Mesenteric fat pad (tissue), 1 donor: ENCODE data around the gene TSC22D1. TPM values are rescaled to one million over a fixed set of nuclear protein-coding genes. Genes with fewer than 3 reads are reported as not detected.

Source experiments
- DNase-seq: peaks from one replicate; pipeline ENCODE4 v3.0.0-alpha.2; 2020; ENCODE audit warnings: low spot score
- total RNA-seq: library from RNA; stranded (reverse); fragmentation: NEBNext Ultra II Directional; extraction: Animal tissue kit (Norgen Biotek cat#: 25700); gene quantifications from one replicate; pipeline ENCODE4 v1.2.1, GENCODE V29; 2021
- donor health status: DM: yes; HTN: yes; CAD: no.

The TSC22D1 gene
- total RNA-seq, 1 donor from 2014 or later = 82.0 TPM

DNA sequence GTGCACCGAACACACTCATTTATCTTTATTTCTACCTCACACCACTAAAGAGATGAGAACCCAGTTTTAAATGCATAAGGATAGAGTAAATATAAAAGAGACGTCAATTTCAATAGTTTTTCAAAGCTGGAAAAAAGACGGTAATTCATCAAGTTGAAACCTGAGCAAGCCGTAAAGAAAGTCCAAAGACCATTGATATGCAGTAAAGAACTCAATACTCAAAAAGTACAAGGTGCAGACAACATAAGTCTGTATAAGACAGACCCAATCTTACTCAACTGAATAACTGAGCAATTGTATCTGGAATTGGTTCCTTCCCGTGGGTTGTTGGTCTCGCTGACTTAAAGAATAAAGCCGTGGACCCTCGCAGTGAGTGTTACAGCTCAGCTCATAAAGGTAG lies 120.4 kb downstream of the TSC22D1 start:
- DNase-seq = no peak

DNA sequence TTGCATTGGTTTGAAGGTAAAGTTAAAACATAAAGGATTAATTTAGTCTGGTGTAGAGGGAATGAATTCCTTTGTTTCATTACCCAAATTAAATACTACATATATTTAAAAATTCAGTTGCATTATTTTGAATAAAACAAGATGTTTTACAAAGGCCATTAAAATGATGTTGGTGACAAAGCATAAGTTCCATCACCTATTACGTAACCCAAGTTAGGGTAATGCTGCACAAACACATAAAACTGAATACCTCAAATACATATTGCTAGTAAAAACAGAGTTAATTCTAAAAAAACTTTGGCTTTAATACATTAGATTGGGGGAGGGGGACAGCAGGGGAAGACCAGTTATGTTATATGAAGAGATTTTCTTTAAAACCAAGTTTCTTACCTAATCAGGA lies 122.2 kb downstream of the TSC22D1 start:
- DNase-seq = no peak

DNA sequence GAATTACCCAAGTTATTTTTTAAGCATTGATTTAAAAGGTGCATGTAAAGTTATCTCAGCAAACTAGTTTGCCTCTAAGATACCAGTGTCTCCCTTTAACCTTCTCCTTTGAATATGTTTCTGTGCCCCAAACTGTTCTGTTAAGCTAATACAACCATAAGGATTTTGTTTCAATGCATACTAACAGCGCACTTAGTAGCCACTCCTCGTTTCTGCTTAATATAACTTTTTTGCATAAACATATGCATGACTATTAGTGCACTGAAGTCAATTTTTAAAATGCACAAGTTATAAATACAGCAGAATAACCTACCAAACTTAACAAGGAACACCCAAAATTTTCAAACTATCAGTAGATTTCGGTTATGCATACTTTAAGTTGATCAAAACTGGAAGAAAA lies 123.1 kb downstream of the TSC22D1 start:
- no peak for DNase-seq

DNA sequence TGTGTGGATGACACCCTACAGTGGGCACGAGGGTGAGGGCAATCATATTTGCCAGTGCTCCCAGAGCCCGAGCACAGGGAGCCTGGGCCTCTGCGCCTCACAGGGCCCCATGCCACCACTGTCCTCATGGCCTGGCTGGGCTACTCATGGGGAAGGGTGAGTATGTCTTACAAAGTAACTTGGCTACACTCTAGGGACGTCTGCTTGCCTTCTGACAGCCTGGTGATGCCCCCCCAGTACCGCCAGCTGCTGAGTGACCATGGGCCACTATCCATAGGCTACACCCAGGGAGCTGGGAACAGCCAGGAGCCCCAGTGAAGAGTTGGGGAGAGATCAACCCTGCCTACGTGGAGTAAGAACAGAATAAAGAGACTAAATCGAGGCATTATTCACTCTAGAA lies 123.7 kb downstream of the TSC22D1 start:
- DNase-seq = no peak

DNA sequence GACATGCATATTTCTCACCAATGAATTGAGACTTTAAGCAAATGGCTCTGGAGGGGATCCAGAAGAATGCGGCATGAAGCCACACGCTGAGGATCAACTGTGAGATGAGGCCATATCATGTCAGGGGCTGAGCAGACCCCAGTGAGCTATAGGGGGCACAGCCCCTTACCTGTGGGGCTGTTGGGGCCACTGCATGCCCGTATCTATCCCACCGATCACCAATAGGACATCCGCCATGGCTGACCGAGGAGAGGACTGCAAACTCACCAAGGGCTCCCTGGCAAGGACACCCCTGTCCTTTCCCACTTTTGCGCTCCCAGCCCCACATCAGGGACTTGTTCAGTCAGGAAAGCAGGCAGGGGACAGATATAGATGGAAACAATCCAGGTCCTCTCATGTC lies 124.5 kb downstream of the TSC22D1 start:
- no peak for DNase-seq

DNA sequence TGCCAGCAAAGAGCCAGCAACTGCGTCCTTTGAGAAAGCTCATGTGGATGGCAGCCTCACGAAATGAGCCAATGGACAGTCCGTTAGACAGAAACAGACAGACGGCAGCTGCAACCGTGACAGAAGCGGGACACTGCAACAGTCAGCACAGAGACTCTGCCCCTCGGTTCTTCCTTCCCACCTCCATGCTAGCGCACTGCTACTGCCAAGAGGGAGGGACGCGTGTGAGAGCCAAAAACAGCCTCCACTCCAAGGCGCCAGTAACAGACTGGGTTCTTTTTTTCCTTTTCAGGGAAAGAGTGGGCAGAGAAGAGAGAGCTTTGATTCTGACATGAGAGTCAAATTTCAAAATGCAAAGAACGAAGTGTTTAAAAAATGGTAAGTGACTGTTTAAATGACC lies 125.0 kb downstream of the TSC22D1 start:
- no peak for DNase-seq

DNA sequence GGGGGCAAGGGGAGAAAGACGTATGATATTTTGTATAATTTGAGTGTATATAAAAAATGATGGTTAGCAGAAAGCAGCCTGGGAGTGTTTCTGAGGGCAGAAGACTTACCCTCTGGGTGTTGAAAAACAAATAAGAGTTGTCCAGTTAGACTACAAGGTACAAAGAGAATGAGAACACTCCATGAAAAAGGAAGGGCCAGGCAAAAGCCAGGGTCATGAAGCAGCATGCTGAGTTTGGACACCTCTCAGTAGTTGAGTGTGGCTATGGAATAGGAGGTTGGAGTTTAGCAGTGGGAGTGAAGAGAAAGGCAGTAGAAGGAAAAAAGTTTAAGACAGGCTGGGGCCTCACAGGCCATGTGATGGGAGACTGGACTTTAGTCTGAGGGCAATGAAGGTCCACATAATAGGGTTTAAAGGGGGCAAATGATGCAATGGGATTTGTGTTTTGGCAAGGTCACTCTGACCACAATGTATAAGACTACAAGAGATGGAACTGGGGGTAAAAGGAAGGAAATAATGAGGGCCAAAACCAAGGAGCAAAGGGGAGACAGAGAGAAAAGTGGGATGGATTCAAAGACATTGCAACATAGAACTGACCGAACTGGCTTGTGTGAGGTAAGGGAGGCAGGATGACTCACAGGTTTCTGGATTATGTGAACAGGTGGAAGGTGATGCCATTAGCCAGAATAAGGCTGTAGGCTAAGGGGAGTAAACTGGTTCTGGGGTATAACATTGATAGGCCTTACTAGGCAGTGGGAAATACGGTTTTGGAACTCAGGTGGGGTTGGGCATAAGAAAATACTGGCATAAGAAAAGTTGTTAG lies 125.9 kb downstream of the TSC22D1 start:
- no peak for DNase-seq

DNA sequence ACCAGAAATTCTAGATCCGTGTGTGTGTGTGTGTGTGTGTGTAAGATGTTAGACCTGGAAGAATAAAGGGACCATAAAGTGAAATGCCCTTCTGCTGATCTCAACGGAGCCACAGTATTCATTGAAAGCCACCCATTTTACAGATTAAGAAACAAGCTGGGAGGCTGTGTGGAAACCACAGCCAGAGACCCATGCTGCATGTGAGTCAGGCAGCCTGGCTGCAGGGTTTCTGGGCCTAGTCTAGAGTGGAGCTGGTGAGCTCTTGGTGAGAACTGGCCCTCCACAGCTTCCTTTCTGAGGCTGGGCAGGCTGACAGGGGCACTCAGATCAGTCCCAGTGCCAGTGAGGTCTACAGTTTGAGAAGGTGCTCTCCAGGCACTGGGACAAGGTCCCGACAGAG lies 127.3 kb downstream of the TSC22D1 start:
- no peak for DNase-seq

DNA sequence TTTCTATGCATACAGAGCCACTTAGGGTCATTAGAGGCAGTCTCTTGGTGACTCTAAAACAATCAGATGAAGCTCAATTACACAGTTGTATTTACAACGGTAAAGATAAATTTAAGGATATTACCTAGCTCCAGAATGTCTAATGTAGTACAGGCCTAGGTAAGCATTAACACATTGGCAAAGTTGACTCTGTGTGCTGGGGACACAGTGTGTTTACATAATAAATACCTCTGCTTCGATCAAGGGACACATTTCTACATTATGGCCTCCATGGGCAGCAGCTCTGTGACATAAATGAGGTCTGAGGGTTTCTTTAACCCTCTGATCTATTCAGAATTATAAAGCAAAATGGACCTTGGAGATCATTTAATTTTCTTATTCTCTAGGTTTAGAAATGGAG lies 127.8 kb downstream of the TSC22D1 start:
- no peak for DNase-seq

DNA sequence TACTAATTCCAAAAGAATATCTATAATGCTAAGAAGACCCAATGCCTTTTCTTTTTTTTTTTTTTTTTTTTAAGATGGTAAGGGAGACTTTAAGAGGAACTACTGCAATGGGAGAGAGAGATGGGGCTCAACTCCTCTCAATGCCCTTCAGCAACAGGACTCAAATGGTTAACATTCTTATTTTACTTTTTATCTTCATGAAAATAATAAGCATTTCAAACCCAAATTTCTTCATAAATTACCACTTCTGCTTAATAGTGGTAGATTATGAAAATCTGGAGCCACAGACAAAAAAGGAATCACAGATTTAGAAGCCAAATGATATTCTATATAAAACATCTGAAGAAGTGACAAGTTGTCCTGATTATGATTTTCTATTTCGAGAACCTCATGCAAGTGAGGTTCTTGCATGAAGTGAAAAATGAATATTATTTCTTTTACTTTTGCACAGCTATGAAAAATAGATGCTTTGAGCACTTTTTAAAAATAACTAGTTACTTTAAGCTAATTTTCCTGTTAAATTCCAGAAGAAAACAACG lies 128.3 kb downstream of the TSC22D1 start:
- no peak for DNase-seq

DNA sequence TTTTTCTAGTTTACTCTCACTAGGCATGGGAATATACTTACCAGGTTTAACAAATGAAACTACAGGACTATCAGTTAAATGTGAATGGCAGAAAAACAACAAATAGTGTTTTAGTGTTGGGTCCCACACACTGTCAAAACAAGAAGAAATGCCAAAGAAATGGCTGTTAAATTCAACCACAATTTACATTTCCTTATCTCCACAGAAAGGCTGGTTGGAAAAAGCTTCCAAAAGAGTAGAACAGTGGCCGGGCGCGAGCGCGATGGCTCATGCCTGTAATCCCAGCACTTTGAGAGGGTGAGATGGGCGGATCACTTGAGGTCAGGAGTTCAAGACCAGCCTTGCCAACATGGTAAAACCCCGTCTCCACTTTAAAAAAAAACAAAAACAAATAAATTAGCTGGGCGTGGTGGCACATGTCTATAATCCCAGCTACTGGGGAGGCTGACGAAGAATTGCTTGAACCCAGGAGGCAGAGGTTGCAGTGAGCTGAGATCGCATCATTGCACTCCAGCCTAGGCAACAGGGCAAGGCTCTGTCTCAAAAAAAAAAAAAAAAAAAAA lies 136.0 kb downstream of the TSC22D1 start:
- no peak for DNase-seq

DNA sequence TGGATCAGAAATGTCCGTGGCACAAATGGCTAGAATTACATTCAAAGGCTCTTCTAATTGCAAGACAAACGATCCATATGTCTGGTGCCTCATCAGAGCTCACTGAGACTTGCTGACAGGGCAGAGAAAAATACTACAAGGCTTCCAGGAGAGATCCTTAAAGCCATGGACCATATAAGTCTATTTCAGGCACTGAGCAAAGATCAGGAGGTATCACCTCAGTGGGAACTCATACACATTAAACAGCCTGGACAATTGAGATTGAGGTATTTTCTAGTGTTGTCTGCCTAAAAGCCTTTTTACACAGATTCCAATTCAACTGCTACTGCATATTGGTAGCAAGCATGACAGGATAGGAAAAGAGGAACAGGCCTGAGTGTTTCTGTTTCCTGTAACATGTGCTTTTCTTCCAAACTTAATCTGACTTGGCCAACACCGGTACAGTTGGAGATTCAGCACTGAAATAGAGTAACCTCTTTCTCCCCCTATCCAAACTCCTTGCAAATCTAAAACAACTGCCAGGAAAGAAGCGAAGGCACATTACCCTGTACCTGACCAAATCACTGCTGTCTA lies 136.6 kb downstream of the TSC22D1 start:
- no peak for DNase-seq

DNA sequence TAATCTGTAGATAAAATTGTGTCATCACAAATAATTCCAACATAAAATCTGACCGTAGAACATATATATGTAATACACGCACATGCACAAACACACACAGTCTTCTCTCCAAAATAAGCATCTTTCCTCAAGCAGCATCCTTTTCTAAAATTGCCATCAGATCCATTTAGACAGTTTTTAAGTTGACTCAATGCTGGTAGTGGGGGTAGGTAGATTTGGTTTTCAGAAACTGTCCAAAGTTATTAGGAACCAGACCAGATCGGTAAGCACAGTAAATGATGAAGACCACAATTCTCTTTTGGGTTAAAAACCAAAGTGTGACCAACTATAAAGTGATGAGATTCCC lies 137.9 kb downstream of the TSC22D1 start:
- no peak for DNase-seq

DNA sequence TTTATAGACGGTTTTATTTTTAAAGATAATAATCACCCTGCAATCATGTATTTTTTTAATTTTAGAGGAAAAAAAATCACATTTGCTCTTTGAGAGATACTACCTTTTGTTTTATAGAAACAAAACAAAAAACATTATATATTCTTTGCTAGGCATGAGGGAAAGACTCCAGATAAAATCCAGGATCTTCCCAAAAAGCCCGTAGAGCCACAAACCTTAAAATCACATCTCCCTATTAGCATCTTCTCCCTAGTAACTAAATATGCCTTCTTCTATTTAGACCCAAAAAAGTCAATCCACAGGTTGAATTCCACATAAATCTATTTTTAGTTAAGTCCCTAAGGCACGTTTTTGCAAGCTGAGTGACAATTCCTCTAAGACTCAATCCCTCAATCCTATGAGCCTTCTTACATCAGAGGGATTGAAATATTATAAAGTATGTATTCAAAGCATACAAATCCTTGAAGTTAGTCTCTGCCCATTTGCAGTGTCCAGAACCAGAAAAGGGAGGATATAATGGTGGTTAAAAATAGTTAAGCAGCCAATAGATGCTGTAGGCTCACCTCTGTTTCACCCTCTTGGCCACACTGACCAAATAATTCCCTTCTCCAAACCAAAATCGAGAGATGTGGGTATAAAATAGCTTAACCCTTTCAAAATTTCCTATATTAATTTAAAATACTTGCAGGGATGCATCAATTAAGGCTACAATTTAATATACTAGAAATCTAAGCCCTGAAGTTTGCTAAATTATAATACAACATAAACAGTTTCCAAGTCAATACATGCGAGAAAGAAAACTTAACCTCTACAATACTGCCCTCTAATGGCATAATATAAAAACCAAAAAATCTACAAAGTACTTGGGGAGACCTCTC lies 138.5 kb downstream of the TSC22D1 start:
- no peak for DNase-seq

DNA sequence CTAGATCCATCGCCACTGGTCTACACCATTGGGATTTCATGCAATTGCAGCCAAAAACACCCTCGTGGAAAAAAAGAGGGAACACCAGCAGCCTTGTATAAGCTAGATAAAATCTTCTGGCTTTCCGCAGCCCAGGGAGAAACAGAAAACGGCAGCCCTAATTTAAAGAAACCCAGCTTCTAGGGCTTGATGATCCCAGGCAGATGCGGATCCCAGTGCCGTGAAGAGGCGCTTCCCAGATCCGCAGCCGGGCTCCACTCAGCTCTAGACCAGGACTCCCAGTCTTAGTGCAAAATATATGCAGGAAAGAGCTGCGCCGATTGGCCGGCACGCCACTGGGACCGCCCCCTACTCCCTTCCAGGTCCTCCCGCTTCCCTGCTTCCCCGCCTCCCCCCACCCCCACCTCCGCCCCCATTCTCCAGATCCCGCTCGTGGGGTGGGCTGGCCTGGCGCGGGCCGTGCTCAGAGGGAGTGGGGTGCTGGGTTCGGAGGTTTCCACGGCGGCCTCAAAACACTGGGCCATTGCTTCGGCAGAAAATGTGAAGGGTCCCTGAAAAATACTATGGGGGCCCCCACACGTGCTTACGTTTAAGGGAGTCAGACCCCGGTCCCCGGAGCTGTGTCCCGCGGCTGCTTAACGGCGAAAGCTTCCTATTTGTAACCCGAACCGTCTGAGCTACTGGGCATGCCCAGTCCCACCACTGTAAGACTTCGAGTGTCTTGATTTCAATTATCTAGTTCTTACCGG lies 139.4 kb downstream of the TSC22D1 start:
- DNase-seq = peak; percentile 97

DNA sequence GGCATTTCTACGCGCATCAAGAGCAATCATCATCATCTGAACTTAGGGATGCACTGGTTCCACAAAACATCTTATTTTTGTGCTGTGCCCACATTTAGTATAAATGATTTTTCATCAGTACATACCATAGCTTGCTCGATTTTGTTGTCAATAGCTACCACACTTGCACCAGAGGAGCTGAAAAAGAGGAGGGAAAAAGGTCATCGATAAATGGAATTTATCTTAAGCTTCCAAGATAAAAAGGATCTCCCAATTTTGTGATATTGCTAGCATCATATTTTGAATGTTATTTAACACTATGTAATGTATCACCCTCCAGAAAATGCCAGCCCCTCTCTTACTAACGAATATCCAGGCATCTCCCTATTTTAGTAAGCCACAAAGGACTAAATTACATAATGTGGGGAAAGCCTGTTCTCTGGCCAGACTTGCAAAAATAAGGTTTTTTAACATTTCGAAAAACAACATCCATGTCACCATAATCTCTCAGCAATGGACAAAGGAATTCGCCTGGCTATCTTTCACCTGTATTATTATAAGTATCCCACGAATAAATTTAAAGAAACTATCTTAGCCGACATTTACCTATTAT lies 140.1 kb downstream of the TSC22D1 start:
- no peak for DNase-seq

DNA sequence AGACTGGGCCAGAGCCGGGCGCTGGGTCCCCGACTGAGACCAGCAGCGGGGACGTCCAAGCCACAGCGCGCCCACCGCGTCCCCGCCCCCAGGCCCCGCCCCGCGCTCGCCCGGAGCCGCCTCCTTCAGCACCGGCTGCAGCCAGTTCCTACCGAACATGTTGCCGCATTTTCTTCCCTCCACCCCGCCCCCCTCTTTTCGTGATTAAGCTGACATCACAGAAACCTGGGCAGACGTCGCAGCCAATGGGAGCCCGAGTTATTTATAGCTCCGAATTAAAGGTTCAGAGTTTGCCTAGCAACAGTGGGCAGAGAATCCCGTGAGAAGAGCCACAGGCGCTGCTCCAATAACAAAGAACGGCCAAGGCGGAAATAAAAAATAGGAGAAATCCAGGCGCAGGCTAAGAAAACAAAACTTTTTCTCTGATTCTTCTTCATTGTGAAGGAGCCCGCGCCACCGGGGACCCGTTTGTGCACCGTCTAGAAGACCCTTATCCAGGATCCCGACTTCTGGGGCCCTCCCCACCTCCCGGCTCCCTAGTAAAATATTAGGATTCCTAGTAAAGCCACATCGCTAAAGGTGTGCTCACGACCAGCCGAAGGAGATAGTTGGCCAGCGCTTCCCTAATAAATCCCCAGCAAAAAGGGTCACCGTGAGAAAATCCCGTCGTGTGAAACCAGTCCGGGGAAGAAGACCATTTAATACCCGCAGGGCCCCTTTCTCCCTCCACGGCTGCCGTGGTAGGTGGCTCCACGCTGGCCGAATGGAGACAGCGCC lies 140.8 kb downstream of the TSC22D1 start:
- DNase-seq = peak; percentile 95

DNA sequence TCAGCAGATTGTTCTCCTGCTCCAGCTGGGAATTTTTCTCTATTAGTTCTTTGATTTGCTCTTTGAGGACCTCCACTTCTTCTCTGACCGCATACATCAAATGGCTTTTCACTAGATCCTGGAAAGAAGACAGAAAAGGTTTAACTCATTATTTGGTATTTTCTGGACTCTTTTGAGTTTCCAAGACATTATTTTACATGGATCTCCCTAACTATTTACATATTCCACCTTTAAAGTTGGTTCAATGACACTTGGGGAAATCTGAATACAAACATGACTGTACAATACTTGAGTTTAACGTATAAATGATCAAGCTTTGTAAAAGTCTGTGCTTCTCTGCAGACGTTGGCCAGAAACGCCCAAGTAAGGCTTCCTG lies 141.4 kb downstream of the TSC22D1 start:
- no peak for DNase-seq

DNA sequence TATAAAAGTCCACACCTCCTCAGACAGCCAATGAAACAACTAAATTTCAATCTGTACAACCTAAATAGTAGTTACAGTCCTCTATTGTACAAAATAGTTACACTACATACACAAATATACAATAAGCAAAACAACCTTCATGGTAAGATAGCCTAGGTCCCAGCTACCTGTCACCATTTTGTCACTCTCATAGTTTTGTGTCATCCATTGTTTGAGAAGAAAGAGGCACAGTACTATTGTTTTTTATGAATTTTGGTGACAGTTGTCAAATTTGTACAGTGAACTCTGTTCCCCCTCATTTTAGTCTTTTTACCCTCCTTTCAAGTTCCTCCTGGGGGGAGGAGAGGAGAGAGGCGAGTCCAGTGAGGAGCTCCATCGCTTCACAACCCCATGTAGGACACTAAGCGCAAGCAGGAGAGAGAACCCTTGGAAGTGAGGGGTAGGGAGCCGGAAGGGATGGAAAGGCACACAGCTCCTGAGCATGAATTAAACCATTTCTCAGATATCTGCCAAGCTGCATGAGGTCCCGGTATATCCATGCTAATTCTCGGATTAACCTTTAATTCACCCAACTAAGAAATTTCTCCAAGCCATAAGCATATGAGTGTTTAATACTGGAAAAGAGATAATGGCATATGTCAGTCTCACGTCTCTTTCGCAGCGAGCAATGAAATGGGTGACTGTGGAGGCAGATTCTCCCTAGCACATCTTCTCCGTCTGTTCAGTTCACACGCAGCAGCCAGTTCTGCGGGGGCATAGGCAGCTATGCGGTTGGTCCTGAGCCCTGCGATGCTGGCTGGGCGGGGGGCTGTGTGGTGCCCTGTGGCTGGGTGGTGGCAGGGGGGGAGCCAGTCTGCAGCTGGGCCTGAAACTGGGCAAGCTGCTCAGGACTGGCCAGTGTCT lies 142.0 kb downstream of the TSC22D1 start:
- no peak for DNase-seq
